GM18873 (cell line): ENCODE measurements around the gene CDX1.

Source experiments
- ATAC-seq: cut with Tn5 transposase; IDR thresholded peaks from one replicate; pipeline ENCODE4 v1.9.1; 2021; ENCODE audit warnings: mild to moderate bottlenecking, moderate library complexity, moderate number of reproducible peaks; ENCODE audit not compliant: unreplicated experiment, low FRiP score

Gene CDX1

DNA sequence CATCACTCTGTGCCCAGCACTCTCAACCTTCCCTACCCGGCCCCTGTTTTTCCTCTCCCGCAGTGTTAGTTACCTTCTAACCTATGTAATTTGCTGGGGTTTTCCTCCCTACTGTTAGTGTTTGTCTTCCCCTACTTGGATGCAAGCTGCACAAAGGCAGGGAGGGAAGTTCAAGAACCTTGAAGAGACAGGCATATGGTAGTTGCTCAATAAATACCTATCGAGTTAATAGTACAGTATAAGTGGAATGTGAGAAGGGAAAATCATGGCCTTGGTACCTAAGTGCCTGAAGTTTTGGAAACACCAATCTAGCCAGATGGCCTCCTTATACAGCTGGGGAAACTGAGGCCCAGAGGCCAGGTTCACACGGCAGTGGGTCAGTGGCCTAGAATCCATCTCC is 35.1 kb upstream of the CDX1 start:
- no peak for ATAC-seq

- no peak for ATAC-seq
Observed at GRCh38 chr5:150131978-150132694, 34.4 kb upstream of the CDX1 start.

- no peak for ATAC-seq
Observed at GRCh38 chr5:150132740-150133139, 33.8 kb upstream of the CDX1 start.

GRCh38 chr5:150133581-150134197 is 32.9 kb upstream of the CDX1 start:
- no peak for ATAC-seq

DNA sequence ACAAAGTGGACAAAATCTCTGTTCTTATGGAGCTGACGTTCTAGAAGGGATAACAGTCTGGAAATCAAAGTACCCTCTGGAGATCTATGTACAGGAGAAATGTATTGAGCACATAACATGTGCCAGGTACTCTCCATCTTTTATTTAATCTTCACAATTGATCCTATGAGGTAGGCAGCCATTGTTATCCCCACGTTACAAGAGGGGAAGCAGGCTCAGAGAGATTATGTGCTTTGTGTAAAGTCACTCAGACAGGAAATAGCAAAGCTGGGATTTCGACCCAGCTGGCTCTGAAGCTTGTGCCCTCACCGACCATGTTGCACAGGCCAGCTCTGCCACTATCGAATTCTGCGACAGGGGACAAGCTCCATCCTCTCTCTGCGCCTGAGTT is 32.4 kb upstream of the CDX1 start:
- ATAC-seq: no peak

GRCh38 chr5:150135557-150136304 is 30.8 kb upstream of the CDX1 start:
- ATAC-seq: no peak

GRCh38 chr5:150136305-150137167 is 30.0 kb upstream of the CDX1 start:
- no peak for ATAC-seq

- ATAC-seq: no peak
Observed at GRCh38 chr5:150137168-150137957, 29.2 kb upstream of the CDX1 start.

DNA sequence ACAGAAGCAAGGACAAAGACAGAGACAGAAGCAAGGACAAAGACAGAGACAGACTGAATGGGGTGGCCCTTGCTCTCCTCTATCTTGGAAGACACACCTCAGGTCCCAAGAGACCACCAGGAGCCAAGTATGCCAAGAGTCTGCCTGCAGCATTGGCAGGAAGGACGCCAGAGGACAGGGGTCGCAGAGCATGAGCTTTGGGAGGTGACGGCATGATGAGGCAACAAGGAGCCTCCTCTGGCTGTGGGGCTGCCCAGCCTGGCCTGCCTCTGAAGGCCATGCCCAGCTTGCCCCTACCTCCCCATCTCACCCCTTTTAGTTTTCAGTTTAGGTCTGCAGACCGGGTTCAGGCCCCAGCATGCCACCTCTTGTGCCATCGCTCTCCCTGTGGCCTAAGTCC is 28.6 kb upstream of the CDX1 start:
- no peak for ATAC-seq

- ATAC-seq: no peak
Observed at GRCh38 chr5:150138551-150139265, 27.9 kb upstream of the CDX1 start.

- ATAC-seq: no peak
Observed at GRCh38 chr5:150139334-150139733, 27.2 kb upstream of the CDX1 start.

DNA sequence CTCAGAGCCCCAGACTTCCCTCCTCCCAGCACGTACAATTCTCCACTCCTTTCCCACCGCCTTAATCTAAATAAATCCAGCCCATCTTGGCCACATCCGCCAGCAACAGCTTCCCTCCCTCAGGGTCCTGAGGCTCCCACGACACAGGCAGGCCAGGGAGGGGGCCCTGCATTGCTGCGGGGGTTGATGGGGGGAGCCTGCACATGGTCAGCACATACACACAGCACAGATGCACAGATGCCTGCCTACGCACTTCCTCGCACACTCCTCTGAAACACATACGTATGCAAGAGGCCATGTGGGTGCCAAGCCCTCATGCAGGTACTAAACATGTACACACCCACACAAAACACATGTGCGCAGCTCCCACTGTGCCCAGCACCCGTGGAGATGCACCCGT is 25.7 kb upstream of the CDX1 start:
- ATAC-seq: no peak

- no peak for ATAC-seq
Observed at GRCh38 chr5:150141544-150142184, 24.9 kb upstream of the CDX1 start.

- ATAC-seq: no peak
Observed at GRCh38 chr5:150142185-150142958, 24.2 kb upstream of the CDX1 start.

DNA sequence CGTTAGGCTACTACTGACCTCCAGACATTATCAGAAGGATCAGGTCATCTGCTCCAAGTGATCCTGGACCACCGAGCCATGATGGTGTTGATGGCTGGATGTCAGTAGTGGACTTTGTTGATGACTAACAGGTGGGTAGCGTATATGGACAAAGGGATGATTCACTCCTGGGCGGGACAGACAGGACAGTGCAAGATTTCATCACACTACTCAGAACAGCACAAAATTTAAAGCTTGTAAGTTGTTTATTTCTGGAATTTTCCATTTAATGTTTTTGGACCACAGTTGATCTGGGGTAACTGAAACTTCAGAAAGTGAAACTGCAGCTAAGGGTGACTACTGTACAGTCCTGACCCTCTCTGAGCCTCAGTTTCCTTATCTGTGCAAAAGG is 23.6 kb upstream of the CDX1 start:
- no peak for ATAC-seq

DNA sequence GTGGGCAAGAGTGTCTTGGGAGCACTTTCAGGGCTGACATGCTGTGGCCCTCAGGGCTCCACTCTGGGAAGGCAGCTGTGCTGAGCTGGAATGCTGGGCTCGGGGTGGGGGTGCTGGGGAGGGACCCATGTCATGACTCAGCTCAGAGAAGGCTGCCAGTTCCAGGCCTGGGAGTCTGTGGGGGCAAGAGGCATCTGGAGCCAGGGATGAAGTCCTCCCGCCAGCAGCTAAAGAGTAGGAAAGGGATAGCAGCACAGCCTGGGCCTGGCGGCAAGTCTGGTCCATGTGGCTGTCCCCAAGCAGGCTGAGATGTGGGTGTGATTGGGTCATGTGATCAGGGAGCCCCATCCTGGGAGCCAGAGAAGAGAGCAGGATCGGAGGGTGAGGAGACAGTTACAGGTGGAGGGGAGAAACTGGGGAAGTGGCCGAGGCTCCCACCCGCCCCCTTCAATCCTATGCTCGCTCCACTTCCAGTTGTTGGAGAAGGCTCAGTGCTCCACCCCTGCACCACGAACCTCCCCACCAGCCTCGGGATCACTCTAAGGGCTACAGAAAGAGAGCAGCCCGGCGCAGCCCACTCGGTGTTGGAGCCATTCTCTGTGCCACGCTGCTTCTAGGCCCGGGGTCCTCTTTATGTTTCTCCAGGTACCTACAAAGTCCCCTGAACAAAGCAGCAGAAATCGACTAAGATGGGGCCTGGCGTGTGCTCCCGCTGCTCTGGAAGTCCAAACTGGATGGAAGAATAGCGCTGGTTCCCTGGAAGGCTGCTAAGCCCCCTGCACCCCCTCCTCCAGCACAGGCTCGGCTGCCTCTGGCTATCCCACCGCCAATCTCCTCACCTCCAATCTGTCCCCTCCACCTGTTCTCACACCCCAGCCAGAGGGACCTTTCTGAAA is 23.0 kb upstream of the CDX1 start:
- ATAC-seq: no peak

GRCh38 chr5:150144246-150144801 is 22.3 kb upstream of the CDX1 start:
- no peak for ATAC-seq
